ENCODE data around the gene KCNK6.

Gene KCNK6

GRCh38 chr19:38285567-38285966, 34.1 kb upstream of the KCNK6 start:
- TF ChIP-seq, protein P1, sequence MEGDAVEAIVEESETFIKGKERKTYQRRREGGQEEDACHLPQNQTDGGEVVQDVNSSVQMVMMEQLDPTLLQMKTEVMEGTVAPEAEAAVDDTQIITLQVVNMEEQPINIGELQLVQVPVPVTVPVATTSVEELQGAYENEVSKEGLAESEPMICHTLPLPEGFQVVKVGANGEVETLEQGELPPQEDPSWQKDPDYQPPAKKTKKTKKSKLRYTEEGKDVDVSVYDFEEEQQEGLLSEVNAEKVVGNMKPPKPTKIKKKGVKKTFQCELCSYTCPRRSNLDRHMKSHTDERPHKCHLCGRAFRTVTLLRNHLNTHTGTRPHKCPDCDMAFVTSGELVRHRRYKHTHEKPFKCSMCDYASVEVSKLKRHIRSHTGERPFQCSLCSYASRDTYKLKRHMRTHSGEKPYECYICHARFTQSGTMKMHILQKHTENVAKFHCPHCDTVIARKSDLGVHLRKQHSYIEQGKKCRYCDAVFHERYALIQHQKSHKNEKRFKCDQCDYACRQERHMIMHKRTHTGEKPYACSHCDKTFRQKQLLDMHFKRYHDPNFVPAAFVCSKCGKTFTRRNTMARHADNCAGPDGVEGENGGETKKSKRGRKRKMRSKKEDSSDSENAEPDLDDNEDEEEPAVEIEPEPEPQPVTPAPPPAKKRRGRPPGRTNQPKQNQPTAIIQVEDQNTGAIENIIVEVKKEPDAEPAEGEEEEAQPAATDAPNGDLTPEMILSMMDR (IDR thresholded peaks at IDR 0.05; ENCODE audit: borderline replicate concordance, control extremely low read depth, extremely low read depth, insufficient read depth, missing control alignments) = no peak
- in situ Hi-C loops (cut with MboI; ENCODE audit: low sequenced_read_pairs, unreplicated experiment) = no loop called here
- no peak for DNase-seq (ENCODE audit: low spot score)

- in situ Hi-C loops (cut with MboI; ENCODE audit: low sequenced_read_pairs, unreplicated experiment) = no loop called here
- DNase-seq (ENCODE audit: low spot score) = no peak
- TF ChIP-seq, protein P1 (IDR thresholded peaks at IDR 0.05; ENCODE audit: borderline replicate concordance, control extremely low read depth, extremely low read depth, insufficient read depth, missing control alignments) = no peak
These were observed 32.0 kb upstream of the KCNK6 start for GRCh38 chr19:38287604-38288003.

DNA sequence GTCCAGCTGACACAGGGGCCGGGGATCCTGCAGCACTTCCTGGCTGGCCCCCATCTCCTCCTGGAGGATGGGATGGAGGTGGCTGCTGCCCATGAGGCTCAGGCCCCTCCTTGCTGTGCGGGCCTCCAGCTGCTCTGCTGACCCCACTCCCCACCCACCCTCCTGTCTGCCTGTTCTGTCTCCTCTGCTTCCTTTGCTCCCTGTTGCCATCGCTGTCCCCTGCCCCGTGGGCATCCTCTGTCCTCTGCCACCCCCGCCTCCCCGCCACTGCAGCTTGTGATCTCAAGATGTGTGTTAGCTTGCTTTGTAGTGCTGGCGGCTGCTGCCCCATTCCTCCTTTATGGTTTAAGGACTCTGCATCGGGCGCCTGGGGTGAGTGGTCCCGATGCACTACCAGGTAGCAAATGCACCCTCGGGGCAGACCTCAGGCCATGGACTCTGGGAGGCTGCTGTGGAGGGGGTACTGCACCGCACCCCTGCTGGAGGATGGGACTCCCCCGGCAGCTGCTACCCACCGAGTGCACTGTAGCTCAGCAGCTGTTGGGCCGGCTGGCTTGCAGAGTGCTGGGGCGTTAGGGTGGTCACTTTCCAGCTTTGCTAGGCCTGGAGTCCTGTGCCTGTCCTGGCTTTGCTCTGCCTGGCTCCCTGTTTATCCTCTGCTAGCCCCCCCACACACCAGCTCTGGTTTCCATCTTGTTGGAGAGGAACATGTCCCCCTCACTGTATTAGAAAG, 31.4 kb upstream of the KCNK6 start:
- in situ Hi-C loops (cut with MboI; ENCODE audit: low sequenced_read_pairs, unreplicated experiment) = no loop called here
- TF ChIP-seq, protein P1 (IDR thresholded peaks at IDR 0.05; ENCODE audit: borderline replicate concordance, control extremely low read depth, extremely low read depth, insufficient read depth, missing control alignments) = no peak
- DNase-seq (ENCODE audit: low spot score) = no peak

DNA sequence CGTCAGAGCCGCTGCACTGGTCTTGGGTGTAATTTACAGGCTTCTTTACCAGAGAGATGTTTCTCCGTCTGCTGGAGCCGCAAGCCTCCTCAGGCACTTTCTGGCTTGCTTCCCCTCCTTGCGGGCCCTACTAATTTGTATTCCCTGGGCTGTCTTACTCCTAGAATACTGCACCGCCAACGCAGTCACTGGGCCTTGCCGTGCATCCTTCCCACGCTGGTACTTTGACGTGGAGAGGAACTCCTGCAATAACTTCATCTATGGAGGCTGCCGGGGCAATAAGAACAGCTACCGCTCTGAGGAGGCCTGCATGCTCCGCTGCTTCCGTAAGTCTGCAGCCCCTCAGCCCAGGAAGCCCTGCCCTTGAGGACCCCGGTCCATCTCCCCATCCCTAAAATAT, 29.7 kb upstream of the KCNK6 start:
- no peak for DNase-seq (ENCODE audit: low spot score)
- in situ Hi-C loops (cut with MboI; ENCODE audit: low sequenced_read_pairs, unreplicated experiment) = no loop called here
- TF ChIP-seq, protein P1 (IDR thresholded peaks at IDR 0.05; ENCODE audit: borderline replicate concordance, control extremely low read depth, extremely low read depth, insufficient read depth, missing control alignments) = no peak

DNA sequence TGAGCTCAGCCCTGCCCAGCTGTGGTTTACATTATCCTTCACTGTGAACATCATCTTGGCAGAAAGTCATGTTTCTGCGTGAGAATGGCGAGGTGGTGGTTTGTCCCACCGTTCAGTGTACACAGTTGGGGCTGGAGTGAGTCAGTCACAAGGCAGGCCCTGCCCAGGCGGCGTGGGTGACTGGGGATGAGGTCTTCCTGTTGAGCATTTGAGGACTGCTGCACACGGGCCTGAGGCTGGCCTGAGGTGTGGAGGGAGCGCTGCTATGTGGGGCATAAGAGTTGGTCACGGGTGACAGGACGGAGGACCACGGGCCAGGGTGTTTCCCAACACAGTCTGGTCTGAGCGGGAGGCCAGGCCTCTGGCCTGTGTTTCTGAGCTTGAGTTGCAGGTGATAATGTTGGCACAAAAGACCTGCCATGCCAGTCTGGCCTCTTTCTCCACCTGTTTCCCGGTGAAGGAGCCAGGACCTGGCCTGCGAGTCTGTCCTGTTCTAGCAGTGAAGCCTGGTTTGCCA, 29.0 kb upstream of the KCNK6 start:
- TF ChIP-seq, protein P1 (IDR thresholded peaks at IDR 0.05; ENCODE audit: borderline replicate concordance, control extremely low read depth, extremely low read depth, insufficient read depth, missing control alignments) = no peak
- in situ Hi-C loops (cut with MboI; ENCODE audit: low sequenced_read_pairs, unreplicated experiment) = no loop called here
- no peak for DNase-seq (ENCODE audit: low spot score)

DNA sequence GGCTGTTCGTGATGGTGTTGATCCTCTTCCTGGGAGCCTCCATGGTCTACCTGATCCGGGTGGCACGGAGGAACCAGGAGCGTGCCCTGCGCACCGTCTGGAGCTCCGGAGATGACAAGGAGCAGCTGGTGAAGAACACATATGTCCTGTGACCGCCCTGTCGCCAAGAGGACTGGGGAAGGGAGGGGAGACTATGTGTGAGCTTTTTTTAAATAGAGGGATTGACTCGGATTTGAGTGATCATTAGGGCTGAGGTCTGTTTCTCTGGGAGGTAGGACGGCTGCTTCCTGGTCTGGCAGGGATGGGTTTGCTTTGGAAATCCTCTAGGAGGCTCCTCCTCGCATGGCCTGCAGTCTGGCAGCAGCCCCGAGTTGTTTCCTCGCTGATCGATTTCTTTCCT, 27.8 kb upstream of the KCNK6 start:
- no peak for DNase-seq (ENCODE audit: low spot score)
- in situ Hi-C loops (cut with MboI; ENCODE audit: low sequenced_read_pairs, unreplicated experiment) = no loop called here
- TF ChIP-seq, protein P1 (IDR thresholded peaks at IDR 0.05; ENCODE audit: borderline replicate concordance, control extremely low read depth, extremely low read depth, insufficient read depth, missing control alignments) = no peak

Data from GM13976 (cell line).